ENCODE data around the gene VAPA.
A peak's percentile ranks its signal among the peaks of the same experiment; 100 is the strongest.

DNA sequence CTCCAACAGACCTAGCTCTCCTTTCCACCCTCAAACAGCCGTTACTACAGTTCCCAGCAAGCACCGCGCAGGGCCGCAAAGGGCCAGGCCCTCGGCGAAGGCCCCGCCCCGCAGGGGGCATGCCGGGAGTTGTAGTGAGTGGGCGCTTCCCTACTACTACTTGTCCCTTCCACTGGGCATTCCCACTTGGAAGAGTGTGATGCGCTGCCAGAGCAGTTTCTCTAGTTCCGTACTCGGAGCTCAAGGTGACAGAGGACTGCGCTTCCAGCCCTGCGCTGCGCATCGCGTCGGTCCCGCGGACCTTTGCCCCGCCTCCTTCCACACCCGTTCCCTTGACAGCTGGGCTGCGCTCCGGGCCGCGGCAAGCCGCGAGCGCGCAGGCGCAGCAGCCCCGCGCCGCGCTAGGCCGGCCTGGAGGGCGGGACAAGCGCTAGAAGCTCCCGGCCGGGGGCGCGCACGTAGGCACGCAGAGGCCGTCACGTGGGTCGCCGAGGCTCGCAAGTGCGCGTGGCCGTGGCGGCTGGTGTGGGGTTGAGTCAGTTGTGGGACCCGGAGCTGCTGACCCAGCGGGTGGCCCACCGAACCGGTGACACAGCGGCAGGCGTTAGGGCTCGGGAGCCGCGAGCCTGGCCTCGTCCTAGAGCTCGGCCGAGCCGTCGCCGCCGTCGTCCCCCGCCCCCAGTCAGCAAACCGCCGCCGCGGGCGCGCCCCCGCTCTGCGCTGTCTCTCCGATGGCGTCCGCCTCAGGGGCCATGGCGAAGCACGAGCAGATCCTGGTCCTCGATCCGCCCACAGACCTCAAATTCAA is at the start of gene VAPA:
- TF ChIP-seq POLR2A (IDR thresholded peaks at IDR 0.05; ENCODE audit: low read depth, low read length) (peak; percentile 92), RAD21 (IDR thresholded peaks at IDR 0.05; ENCODE audit: low read length) (no peak), MXI1 (IDR thresholded peaks at IDR 0.05; ENCODE audit: borderline replicate concordance, low read depth, low read length) (no peak), CHD1 (IDR thresholded peaks at IDR 0.05; ENCODE audit: low read depth, low read length) (no peak), BHLHE40 (IDR thresholded peaks at IDR 0.05; ENCODE audit: low read depth, low read length) (peak; percentile 10; the same call in 1 of the 2 replicates), MAFK (IDR thresholded peaks at IDR 0.05; ENCODE audit: low read depth, low read length) (no peak), SMC3 (IDR thresholded peaks at IDR 0.05; ENCODE audit: low read depth, low read length) (no peak; the same call in 1 of the 2 replicates), RCOR1 (IDR thresholded peaks at IDR 0.05; ENCODE audit: insufficient replicate concordance, low read length) (no peak), FOS (IDR thresholded peaks at IDR 0.05; ENCODE audit: low read depth, low read length) (0 out of 2 replicates have a peak, but pooled peaks have one; percentile 2), RFX5 (IDR thresholded peaks at IDR 0.05; ENCODE audit: low read depth, low read length) (no peak), NFE2L2 (IDR thresholded peaks at IDR 0.05; ENCODE audit: low read depth, low read length) (no peak)
- TF ChIP-seq, protein P1, sequence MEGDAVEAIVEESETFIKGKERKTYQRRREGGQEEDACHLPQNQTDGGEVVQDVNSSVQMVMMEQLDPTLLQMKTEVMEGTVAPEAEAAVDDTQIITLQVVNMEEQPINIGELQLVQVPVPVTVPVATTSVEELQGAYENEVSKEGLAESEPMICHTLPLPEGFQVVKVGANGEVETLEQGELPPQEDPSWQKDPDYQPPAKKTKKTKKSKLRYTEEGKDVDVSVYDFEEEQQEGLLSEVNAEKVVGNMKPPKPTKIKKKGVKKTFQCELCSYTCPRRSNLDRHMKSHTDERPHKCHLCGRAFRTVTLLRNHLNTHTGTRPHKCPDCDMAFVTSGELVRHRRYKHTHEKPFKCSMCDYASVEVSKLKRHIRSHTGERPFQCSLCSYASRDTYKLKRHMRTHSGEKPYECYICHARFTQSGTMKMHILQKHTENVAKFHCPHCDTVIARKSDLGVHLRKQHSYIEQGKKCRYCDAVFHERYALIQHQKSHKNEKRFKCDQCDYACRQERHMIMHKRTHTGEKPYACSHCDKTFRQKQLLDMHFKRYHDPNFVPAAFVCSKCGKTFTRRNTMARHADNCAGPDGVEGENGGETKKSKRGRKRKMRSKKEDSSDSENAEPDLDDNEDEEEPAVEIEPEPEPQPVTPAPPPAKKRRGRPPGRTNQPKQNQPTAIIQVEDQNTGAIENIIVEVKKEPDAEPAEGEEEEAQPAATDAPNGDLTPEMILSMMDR (conservative IDR thresholded peaks at IDR 0.05; ENCODE audit: low read depth, low read length): no peak
- TF ChIP-seq, protein P2, sequence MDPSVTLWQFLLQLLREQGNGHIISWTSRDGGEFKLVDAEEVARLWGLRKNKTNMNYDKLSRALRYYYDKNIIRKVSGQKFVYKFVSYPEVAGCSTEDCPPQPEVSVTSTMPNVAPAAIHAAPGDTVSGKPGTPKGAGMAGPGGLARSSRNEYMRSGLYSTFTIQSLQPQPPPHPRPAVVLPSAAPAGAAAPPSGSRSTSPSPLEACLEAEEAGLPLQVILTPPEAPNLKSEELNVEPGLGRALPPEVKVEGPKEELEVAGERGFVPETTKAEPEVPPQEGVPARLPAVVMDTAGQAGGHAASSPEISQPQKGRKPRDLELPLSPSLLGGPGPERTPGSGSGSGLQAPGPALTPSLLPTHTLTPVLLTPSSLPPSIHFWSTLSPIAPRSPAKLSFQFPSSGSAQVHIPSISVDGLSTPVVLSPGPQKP (IDR thresholded peaks at IDR 0.05; ENCODE audit: borderline replicate concordance, low read depth, low read length): no peak
- TF ChIP-seq, protein P3, sequence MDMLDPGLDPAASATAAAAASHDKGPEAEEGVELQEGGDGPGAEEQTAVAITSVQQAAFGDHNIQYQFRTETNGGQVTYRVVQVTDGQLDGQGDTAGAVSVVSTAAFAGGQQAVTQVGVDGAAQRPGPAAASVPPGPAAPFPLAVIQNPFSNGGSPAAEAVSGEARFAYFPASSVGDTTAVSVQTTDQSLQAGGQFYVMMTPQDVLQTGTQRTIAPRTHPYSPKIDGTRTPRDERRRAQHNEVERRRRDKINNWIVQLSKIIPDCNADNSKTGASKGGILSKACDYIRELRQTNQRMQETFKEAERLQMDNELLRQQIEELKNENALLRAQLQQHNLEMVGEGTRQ (IDR thresholded peaks at IDR 0.05; ENCODE audit: low read depth, low read length): peak; percentile 97

Measured in IMR-90 (cell line).